DMS153 treated with DMSO at 0.1 percent for 48 hours (cell line): Measurements from ENCODE around the gene FHDC1.

Experiments used
- DNase-seq: peaks from one replicate; lab custom pipeline; 2025; ENCODE audit not compliant: unreplicated experiment; lab: John Stamatoyannopoulos, UW

Gene FHDC1

GRCh38 chr4:152929888-152930287, 6.2 kb upstream of the FHDC1 start:
- DNase-seq, result no peak

- DNase-seq, result peak; percentile 22
Observed at GRCh38 chr4:152935143-152935542, 980 bp upstream of the FHDC1 start.

DNA sequence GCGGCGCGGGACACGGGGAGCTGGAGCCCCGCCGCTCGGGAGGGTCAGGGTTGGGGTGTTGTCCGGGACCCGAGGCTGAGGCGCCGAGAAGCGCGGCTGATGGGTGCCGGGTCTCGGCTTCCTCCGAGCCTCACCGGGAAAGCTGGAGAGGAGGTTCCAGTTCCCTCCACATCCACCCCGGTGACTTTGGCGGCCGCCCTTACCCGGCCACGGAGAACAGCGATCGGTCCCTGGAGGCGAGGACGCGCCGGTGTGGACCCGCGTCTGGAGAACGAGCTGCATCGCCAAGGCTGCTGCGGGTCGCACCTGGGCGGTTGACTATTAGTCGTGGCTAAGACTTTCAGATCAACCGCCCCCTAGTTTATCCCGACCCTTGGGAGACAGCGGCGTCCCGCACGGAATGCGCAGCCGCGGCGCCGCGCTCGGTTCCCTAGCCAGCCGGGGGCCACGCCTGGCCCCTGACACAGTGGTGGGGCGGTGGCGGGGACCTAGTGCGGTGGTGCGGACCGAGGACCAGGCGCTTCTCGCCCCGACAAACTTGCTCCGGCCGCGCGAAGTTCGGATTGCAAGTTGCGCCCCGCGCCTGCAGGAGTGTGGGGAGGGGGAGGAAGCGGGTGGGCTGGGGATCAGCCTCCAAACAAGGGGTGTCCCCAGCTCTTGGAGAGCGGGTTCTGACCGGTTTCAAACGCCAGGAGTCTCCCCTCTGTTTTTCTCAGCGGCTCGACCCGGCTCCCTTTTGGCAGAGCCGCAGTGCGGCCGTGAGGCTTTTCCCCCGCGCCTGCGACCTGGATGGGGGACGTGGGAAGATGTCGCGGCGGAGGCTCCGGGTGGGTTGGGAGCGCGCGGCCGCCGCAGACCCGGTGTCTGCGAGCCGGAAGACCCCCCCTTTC, 568 bp downstream of the FHDC1 start:
- DNase-seq, result peak; percentile 56

GRCh38 chr4:152937336-152938236, 1.5 kb downstream of the FHDC1 start:
- no peak for DNase-seq

- DNase-seq, result peak; percentile 45
Observed at GRCh38 chr4:152938237-152938947, 2.3 kb downstream of the FHDC1 start.

GRCh38 chr4:152939621-152940020, 3.5 kb downstream of the FHDC1 start:
- no peak for DNase-seq

DNA sequence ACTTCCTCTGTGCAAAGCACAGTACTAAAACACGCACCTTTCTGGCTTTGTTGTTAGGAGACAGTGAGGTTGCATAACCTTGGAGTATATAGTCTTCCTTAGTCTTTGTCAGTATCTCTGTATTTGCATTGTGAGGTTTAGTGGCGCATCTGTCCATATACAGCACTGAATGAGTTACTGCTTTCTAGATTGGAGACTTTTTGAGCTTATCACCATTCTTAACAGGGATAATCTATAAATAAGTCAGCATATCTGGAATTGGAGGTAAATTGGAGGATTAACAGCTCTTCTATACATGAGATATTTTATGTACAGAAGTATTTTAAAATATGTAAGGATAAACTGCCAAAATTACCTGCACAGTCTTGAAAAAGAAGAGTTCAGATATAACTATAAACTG, 4.3 kb downstream of the FHDC1 start:
- DNase-seq, result no peak

DNA sequence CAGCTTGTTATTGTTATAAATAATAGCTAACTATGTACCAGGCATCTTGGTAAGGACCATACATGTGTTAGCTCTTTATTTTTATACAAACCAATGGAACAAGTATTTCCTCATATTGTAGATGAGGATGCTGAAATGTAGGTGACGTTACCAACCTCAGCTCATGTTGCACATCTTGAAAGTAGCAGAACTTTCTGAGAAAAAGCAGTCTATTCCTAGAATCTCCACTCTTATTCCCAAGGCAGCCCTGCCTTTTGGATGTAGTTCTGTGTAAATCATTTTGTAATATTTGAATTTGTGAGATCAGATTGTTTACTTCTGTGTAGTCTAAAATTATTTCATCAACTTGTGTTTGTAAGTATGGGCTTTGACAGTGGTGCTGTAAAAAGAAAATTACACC, 5.3 kb downstream of the FHDC1 start:
- no peak for DNase-seq

- DNase-seq, result no peak
Observed at GRCh38 chr4:152942346-152942745, 6.2 kb downstream of the FHDC1 start.

DNA sequence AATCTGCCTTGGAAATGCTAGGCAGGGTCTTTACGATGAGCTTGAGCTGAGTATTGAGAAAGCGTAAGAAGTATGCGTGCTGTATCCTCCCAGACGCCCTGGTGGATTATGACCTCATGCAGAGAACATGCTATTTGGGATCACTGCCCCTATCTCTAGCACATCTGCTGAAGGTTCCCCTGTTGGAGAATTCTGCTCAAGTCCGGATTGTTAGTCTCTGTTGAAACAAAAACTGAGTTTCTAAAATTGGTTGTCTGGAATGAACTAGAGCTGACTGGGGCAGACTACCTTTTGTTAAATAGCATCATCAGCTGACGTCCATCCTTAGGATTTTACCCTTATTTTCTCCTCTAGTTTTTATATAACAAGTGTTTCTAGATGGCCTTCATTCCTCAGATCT, 7.5 kb downstream of the FHDC1 start:
- no peak for DNase-seq

DNA sequence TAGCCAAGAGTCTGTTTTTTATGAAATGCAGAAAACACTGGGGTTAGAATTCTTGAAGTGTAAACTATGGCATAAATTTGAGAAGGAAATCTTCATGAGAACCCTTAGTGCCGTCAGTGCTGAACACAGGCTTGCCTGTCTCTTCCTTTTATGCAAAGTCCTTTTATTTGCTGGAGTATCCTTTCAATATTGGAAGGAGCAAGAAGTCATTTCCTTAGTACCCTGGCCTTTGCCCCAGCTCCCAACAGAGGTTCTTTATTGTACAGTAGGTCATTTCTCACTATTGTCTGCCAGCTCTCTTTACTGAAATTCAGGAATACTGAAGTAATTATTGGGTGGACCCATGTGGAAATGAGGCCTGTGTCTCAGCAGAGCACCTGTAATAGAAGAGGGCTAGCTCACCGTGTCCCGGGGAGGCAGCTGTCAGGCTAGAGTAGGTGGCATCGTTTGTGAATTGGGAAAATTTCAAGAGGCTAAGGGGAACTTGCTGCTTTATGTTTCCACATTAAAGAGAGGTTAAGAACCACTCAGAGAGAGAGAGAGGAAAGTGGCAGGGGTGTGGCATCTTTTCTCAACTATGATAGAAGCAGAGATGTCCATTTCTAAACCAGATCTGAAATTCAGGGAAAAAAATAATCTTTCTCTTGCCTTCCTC, 8.7 kb downstream of the FHDC1 start:
- DNase-seq, result no peak

DNA sequence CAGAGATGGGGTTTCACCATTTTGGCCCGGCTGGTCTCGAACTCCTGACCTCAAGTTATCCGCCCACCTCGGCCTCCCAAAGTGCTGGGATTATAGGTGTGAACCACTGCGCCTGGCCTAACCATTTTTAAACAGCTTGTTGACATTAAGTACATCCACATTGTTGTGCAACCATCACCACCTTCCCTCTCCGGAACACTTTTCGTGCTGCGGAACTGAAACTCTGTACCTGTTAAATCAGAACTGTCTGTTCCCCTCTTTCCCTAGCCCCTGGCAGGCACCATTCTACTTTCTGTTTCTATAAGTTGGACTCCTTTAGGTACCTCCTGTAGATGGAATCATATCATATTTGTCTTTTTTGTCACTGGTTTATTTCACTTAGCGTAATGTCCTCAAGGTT, 9.5 kb downstream of the FHDC1 start:
- DNase-seq, result no peak

GRCh38 chr4:152946446-152946845, 10.3 kb downstream of the FHDC1 start:
- no peak for DNase-seq

GRCh38 chr4:152947311-152947710, 11.2 kb downstream of the FHDC1 start:
- DNase-seq, result no peak

DNA sequence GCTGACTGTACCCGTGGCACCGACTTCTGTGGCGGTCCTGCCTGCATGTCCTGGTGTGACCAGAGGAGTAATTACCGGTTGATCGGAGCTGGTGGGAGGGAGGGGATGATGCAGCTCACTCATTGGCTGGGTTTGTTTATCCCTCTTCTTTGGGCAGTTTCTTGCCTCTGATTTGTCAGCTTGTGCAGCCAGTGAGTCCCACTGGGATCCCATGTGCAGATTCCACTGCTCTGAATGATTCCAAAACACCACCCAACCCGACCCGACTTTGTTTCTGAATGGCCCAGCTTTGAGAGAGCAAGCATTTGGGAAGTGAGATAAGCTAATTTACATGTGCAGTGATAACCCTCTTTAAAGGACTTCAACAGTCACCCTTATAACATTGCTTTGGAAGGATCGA, 13.8 kb downstream of the FHDC1 start:
- DNase-seq, result no peak

DNA sequence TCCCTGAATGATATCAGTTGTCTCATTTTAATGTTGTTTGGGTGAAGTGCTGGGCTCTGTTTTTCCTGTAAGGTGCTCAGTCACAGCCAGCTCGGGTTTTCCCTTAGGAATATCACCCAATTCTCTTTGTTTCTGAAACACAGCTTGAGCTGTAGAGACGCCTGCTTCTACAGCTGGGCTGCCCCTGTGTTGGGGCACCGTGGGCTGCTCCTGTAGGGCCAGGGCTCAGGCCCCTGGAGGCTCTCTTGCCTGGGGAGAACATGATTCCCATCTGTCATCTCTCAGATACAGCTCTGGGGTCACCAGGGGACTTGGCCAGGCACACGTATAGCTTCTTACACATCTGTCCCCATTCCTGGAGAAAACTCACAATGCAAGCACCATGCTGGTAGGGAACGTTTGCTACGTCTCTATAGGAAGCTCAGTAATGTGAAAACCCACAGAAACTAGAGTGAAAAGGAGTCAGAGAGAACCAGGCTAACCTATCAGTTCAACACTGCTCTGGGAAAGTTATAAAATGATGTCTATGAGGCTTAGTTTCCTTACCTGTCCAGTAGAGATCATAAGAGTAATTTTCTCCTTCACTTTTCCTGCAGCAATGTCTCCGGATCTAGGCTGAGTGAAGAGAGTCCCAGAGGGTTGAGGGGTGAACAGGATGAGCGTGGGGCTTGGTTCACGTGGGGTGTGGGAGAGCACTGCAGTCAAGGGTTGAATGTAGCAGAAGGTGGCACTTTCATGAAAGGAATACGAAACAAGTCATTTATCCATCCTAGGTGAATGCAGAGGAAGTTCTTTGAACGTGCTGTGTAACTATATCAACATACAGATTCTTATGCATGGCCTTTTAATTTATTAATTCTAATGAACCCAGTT, 14.5 kb downstream of the FHDC1 start:
- DNase-seq, result no peak

DNA sequence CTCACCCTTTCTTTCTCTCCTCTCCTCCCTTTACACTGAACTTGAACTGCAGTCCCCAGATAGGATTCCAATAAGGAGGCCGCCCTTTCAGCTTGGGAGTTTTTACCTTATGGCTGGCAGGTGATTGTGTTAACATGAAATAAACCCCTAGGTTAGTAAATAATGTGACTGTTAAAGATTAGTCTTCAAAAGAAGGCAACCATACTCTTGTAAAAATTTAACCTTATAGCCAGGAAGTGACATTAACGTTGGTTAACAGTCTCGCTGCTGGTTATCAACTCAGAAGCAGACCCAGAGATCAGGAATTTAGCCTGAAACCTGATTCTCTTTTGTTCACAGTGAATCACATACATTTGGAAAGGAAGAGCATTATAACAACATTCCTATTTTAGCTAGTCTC, 15.2 kb downstream of the FHDC1 start:
- DNase-seq, result no peak

GRCh38 chr4:152953514-152953913, 17.4 kb downstream of the FHDC1 start:
- no peak for DNase-seq

GRCh38 chr4:152954741-152955140, 18.6 kb downstream of the FHDC1 start:
- no peak for DNase-seq

GRCh38 chr4:152956147-152956546, 20.0 kb downstream of the FHDC1 start:
- DNase-seq, result no peak
